GM19324 (cell line): ENCODE results near the gene TPM4.
"Not testable (repeated sequence)": the region's sequence is repeated elsewhere in the genome, so short reads cannot be mapped to it uniquely, and the experiment has no call there.

Source experiments
- ATAC-seq: cut with Tn5 transposase; IDR thresholded peaks from one replicate; pipeline ENCODE4 v1.9.1; 2021; ENCODE audit warnings: mild to moderate bottlenecking, moderate library complexity; ENCODE audit not compliant: unreplicated experiment, low FRiP score

Gene TPM4

DNA sequence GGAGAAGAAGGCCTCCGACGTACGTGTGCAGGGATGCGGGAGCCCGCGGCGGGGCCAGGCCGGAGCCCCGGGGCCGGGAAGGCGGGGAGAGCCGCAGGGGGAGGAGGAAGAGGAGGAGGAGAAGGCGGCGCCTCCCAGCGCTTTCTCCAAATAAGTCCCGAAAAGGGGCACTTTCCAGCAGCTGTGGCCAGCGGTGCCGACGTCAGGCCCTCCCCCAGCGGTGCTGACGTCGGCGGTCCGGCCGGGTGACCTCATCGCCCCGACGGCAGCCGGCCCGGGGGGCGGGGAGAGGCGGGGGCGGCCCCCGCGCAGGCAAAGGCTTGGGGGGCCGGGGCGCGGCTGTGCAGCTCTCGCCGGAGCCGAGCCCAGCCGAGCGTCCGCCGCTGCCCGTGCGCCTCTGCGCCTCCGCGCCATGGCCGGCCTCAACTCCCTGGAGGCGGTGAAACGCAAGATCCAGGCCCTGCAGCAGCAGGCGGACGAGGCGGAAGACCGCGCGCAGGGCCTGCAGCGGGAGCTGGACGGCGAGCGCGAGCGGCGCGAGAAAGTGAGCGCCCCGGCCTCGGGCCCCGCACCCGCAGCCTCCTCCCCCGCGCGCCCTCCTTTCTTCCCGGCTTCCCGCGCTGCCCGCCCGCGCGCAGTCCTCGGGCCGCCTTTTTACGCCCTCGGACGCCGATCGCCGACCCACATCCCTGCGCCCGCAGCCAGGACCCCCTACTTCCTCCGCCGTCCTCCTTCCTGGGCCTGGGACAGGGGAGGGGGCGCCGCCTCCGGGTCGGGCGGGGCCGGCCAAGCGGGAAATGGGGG, at the start of gene TPM4:
Gene TPM4, plus strand, starts transcription at position 342 of the 804 bp plus-strand sequence. Its CDS starts 71 bp downstream, at position 413.
- ATAC-seq = peak; percentile 52

DNA sequence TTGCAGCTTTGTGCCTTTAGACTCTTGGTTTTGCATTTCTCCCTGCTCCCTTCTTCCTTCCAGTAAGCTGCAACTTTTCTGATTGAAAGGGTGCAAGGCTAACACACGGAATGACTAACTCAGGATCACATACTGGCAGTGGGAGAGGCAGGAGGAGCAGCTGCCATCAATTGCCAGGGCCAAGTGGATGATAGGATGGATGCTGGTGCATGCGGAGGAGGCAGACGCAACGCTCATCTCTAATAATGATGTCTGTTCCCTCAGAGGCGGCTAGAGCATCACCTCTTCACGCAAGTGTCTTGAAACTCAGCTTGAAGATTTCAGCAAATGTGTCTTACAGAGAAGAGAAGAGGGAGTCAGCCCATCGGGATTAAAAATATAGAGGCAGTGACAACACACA, 49.5 kb upstream of the TPM4 start:
- no peak for ATAC-seq

GRCh38 chr19:16027528-16027927, 48.8 kb upstream of the TPM4 start:
- ATAC-seq = no peak

DNA sequence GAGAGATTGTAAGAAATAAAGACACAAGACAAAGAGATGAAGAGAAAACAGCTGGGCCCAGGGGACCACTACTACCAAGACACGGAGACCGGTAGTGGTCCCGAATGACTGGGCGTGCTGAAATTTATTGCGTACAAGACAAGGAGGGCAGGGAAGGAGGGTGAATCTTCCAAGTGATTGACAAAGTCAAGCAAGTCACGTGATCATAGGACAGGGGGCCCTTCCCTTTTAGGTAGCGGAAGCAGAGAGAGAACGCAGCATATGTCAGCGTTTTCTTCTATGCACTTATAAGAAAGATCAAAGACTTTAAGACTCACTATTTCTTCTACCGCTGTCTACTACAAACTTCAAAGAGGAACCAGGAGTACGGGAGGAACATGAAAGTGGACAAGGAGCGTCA, 46.1 kb upstream of the TPM4 start:
- ATAC-seq = not testable (repeated sequence)

DNA sequence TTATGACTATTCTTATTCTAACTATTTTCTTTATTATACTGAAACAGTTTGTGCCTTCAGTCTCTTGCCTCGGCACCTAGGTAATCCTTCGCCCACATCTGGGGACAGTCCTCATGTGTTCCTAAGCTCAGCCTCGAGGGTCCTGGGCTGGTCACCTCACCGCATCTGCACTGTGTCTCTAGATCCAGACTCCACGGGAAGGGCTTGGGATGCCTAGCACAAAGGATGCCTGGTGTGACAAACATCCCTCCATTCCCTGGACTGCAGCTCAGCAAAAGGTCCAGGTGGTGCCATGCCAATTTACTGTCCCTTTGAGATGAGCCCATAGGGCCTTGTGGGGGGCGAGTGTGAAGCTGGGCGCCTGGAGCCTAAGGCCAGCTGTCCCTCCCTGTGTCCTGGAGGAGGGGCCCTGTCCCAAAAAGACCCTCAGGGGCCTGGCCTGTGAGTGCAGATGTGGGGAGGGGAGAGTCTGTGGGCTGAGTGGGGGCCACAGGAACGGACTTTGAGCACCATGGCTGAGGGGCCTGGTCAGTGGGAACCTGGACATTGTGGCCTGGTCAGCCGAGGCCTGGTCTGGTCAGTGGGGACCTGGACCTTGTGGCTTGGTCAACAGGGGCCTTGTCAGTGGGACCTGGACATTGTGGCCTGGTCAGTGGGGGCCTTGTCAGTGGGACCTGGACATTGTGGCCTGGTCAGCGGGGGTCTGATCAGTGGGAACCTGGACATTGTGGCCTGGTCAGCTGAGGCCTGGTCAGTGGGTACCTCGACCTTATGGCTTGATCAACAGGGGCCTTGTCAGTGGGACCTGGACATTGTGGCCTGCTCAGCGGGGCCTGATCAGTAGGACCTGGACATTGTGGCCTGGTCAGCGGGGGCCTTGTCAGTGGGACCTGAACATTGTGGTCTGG, 45.1 kb upstream of the TPM4 start:
- ATAC-seq = no peak

GRCh38 chr19:16031872-16032200, 44.5 kb upstream of the TPM4 start:
- ATAC-seq = no peak

- ATAC-seq = no peak
These were observed 43.7 kb upstream of the TPM4 start for GRCh38 chr19:16032509-16033135.

DNA sequence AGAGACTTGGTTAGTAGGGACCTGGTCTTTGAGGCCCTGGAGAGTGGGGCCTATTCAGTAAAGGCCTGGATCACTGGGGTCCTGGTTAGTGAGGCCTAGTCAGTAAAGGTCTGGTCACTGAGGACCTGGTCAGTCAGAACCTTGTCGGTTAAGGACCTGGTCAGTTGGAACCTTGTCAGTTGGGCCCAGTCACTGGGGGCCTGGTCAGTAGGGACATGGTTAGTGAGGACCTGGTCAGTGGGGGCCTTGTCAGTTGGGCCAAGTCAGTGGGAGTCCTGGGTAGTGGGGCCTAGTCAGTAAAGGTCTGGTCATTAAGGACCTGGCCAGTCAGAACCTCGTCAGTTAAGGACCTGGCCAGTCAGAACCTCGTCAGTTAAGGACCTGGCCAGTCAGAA, 43.2 kb upstream of the TPM4 start:
- ATAC-seq = no peak

DNA sequence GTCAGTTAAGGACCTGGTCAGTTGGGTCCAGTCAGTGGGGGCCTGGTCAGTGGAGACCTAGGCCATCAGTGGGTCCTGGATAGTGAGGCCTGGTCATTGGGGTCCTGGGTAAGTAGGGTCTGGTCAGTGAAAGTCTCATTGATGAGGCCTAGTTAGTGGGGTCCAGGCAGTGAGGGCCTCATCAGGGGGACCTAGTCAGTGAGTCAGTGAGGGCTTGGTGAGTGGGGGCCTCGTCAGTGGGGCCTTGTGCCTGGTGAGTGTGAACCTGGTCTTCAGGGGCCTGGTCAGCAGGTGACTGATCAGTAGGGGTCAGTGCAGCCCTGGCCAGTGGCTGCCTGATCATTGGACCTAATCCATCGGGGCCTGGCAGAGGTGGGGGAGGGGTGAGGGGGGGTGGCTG, 42.6 kb upstream of the TPM4 start:
- ATAC-seq = no peak

DNA sequence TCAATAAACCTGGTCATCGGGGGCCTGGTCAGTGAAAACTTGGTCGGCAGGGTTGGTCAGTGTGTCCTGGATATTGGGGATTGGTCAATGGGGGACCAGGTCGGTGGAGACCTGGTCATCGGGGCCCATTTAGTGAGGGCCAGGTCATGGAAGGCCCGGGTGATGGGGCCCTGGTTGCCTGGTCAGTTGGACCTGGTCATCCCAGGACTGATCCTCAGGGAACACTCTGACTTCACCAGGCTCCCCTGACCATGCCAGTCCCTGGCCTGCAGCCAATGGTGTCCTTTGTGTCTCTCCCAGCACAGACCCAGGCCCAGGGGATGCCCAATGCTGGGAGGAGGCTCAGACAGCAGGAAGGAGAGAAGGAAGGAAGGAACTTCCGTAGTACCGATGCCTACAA, 42.1 kb upstream of the TPM4 start:
- ATAC-seq = no peak

DNA sequence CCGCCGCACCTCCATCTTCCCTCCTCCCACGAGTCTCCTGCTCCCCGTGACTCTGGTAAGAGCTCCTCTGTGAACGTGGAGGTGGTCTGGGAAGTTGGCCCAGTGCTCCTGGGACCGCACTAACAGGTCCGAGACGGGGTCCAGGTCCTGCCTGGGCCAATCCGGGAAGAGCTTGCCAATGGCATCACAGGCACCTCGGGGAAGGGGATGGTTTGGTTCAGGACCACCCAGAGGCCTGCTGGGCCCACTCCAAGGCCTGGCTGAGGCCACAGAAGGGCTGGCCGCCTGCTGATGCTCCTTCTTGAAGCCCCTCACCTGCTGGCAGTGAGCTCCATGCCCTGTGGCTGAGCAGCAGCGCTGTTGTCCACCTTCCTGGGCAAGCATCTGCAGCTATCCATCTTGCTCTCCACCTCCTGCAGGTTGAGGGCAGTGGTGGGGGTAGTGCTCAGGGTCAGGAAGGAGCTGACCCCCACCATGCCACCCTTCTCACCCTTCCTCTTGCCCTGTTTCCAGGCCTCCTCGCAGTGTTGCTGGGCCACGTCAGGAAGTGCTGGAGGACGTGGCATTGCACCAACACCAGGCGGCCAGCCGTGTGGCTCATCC, 41.2 kb upstream of the TPM4 start:
- no peak for ATAC-seq

- ATAC-seq = no peak
These were observed 40.5 kb upstream of the TPM4 start for GRCh38 chr19:16035601-16036297.

GRCh38 chr19:16036397-16036925, 39.8 kb upstream of the TPM4 start:
- ATAC-seq = no peak

- ATAC-seq = no peak
These were observed 39.4 kb upstream of the TPM4 start for GRCh38 chr19:16036941-16037340.

DNA sequence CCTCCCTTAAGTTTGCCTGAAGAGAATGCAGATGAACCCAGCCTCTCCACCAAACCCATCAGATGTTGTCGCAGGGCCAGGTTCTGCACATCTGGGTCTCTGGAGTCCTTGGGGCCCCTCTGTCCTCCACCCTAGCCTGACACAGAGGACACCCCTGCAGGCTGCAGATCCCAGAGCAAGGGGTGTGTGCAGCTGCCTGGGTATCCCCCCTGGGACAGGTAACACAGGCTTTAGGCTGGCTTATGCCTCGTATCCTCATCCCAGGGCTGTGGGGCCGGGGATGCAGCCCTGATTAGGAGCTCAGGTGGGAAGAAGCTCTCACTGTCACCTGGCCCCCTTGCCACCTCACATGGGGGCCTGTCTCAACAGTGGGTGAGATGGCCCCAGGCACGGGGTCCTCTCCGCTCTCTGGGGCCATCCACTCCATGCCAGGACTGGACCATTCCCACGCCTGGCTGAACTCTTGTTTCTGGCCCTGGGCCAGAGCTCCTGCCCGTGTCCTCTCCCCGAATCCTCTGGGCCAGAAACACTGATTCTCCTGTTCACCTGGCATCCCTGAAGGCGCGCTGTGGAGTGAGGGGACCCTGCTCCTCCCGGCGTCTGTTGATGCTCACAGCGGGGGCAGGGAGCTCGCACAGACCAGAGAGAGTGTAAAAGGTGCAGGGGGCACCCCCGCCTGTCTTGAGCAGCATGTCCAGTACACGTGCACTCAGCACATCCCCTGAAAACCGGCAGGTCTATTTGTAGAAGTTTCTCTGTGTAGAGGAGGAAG, 38.7 kb upstream of the TPM4 start:
- ATAC-seq = no peak

GRCh38 chr19:16038196-16038695, 38.0 kb upstream of the TPM4 start:
- ATAC-seq = no peak

GRCh38 chr19:16039081-16039480, 37.2 kb upstream of the TPM4 start:
- no peak for ATAC-seq

DNA sequence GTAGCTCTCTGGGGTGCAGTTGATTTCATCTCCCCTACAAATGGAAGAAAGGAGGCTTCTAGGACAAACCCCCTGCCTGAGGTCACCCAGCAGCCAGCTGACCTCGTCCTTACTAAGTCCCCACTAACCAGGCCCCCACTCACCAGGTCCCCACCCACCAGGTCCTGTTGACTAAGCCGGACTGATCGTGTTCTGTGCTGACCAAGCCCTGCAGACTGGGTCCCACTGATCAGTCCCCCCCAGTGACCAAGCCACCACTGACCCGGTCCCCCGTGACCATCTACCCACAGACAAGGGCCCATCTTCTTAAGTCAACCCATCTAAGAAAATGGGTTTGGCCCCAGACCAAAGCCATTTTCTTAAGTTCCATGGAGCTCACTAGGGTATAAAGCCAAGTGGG, 36.8 kb upstream of the TPM4 start:
- ATAC-seq = no peak

DNA sequence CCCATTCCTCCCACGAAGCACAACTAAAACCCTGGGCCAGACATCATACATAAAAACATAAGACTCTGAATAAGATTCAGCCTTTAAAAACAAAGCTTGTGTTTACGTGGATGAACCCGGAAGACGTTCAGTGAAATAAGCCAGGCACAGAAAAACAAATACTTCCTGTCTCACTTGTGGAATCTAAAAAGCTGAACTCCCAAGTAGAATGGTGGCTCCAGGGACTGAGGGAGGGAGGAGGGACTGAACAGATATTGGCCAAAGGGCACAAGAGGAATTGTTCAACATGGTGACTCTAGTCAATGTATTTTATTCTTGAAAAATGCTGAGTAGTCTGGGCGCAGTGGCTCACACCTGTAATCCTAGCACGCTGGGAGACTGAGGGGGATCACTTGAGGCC, 35.7 kb upstream of the TPM4 start:
- ATAC-seq = no peak
